Astrocyte (in vitro differentiated cells and primary cell): ENCODE data around the gene GPR158. TPM values are rescaled to one million over a fixed set of nuclear protein-coding genes. Genes with fewer than 3 reads are reported as not detected.

ENCODE experiments used
- DNase-seq: peaks from one replicate; pipeline ENCODE4 v3.0.0-alpha.2; 2010; ENCODE audit warnings: low read depth
- FAIRE-seq: peaks from 2 replicates; lab custom pipeline; 2011; peaks lifted over from hg19 to GRCh38; lab: Jason Lieb, UNC
- H2AFZ ChIP-seq: 2 replicates; pipeline ENCODE4 v1.6.0; 2012; ENCODE audit warnings: low read depth, low read length, inconsistent platforms
- H3K27ac ChIP-seq: 2 replicates; pipeline ENCODE4 v1.5.1; 2011; ENCODE audit warnings: low read depth, low read length, inconsistent platforms
- H3K27me3 ChIP-seq: 2 replicates; pipeline ENCODE4 v1.6.0; 2011; ENCODE audit warnings: low read length, inconsistent platforms; ENCODE audit not compliant: insufficient read depth
- H3K36me3 ChIP-seq: 2 replicates; pipeline ENCODE4 v1.5.1; 2011; ENCODE audit warnings: low read length, inconsistent platforms; ENCODE audit not compliant: insufficient read depth
- H3K4me1 ChIP-seq: 2 replicates; pipeline ENCODE4 v1.5.1; 2011; ENCODE audit warnings: low read length, inconsistent platforms; ENCODE audit not compliant: insufficient read depth
- H3K4me2 ChIP-seq: 2 replicates; pipeline ENCODE4 v1.6.0; 2012; ENCODE audit warnings: low read length, inconsistent platforms
- H3K4me3 ChIP-seq: 2 replicates; pipeline ENCODE4 v1.5.1; 2011; ENCODE audit warnings: low read depth, mild to moderate bottlenecking, low read length, inconsistent platforms; ENCODE audit not compliant: insufficient read depth
- H3K79me2 ChIP-seq: 2 replicates; pipeline ENCODE4 v1.6.0; 2012; ENCODE audit warnings: mild to moderate bottlenecking, low read length, inconsistent platforms; ENCODE audit not compliant: insufficient read depth
- H3K9ac ChIP-seq: 2 replicates; pipeline ENCODE4 v1.6.0; 2012; ENCODE audit warnings: mild to moderate bottlenecking, low read length, inconsistent platforms
- H3K9me3 ChIP-seq: 2 replicates; pipeline ENCODE4 v1.5.1; 2012; ENCODE audit warnings: low read depth, mild to moderate bottlenecking, low read length, inconsistent platforms; ENCODE audit not compliant: insufficient read depth
- H4K20me1 ChIP-seq: 2 replicates; pipeline ENCODE4 v1.6.0; 2012; ENCODE audit warnings: low read length, inconsistent platforms; ENCODE audit not compliant: insufficient read depth
- H3K27ac Mint-ChIP-seq: one replicate; pipeline ENCODE4 v1.8.0; 2021; ENCODE audit warnings: mild to moderate bottlenecking, mixed read lengths; ENCODE audit not compliant: unreplicated experiment
- H3K27me3 Mint-ChIP-seq: one replicate; pipeline ENCODE4 v1.8.0; 2021; ENCODE audit warnings: low read depth, mixed read lengths; ENCODE audit not compliant: unreplicated experiment
- H3K36me3 Mint-ChIP-seq: one replicate; pipeline ENCODE4 v1.8.0; 2021; ENCODE audit warnings: low read depth, mixed read lengths; ENCODE audit not compliant: unreplicated experiment
- H3K4me1 Mint-ChIP-seq: one replicate; pipeline ENCODE4 v1.8.0; 2021; ENCODE audit warnings: low read depth, mixed read lengths; ENCODE audit not compliant: unreplicated experiment
- H3K4me3 Mint-ChIP-seq: one replicate; pipeline ENCODE4 v1.8.0; 2021; ENCODE audit warnings: mild to moderate bottlenecking, moderate library complexity, mixed read lengths; ENCODE audit not compliant: unreplicated experiment
- H3K9me3 Mint-ChIP-seq: one replicate; pipeline ENCODE4 v1.8.0; 2021; ENCODE audit warnings: mild to moderate bottlenecking, mixed read lengths; ENCODE audit not compliant: unreplicated experiment
- EZH2 ChIP-seq: IDR thresholded peaks from 2 replicates; pipeline ENCODE4 v1.6.1; 2012; ENCODE audit warnings: mild to moderate bottlenecking, low read length, inconsistent platforms; ENCODE audit not compliant: insufficient read depth
- total RNA-seq: library from RNA; stranded (reverse); gene quantifications from 2 replicates; pipeline ENCODE4 v1.2.1, GENCODE V29; 2021
- TF ChIP-seq, protein P1 (sequence below): IDR thresholded peaks from 2 replicates; pipeline ENCODE4 v1.5.1; 2011; ENCODE audit warnings: low read depth, mild to moderate bottlenecking, inconsistent platforms, low read length, moderate library complexity; ENCODE audit not compliant: insufficient read depth

GPR158 gene
- total RNA-seq, 1 donor from 2014 or later = 0.27 TPM

DNA sequence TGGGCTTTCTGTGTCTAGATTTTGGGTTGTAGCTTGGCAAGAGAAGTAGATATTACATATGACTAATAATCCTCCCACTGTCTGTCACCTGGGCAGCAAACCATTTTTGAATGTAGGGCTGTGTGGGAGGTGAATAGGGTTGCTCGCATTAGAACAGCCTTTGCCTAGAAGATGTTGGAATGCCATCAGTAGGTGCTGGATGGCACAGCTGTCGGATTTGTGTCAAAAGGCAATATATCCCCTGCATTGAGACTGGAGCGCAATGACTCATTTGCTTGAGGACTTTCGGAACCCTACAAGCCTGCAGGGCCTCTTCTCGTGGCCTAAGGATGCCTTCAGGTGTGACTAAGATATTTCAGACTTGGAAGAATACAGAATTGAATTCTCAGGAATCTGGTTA lies 323.8 kb downstream of the GPR158 start:
- H3K27ac Mint-ChIP-seq = no peak overlapping the region
- peaks cover 24% of the 10 kb centered on the region for H3K4me1 Mint-ChIP-seq
- no peaks in the 10 kb centered on the region for H3K27me3 Mint-ChIP-seq
- no peaks in the 10 kb centered on the region for H3K36me3 Mint-ChIP-seq
- Histone ChIP-seq H3K4me1 (peaks cover 5% of the 10 kb centered on the region), H3K4me2 (no peak overlapping the region), H4K20me1 (no peaks in the 10 kb centered on the region), H3K27ac (no peak overlapping the region), H2AFZ (no peak overlapping the region), H3K79me2 (no peaks in the 10 kb centered on the region), H3K9ac (no peak overlapping the region), H3K9me3 (no peaks in the 10 kb centered on the region), H3K36me3 (no peaks in the 10 kb centered on the region), H3K27me3 (no peaks in the 10 kb centered on the region), H3K4me3 (no peak overlapping the region)
- no peaks in the 10 kb centered on the region for H3K9me3 Mint-ChIP-seq
- H3K4me3 Mint-ChIP-seq = no peak overlapping the region
- TF ChIP-seq EZH2 = no peak
- TF ChIP-seq, protein P1, sequence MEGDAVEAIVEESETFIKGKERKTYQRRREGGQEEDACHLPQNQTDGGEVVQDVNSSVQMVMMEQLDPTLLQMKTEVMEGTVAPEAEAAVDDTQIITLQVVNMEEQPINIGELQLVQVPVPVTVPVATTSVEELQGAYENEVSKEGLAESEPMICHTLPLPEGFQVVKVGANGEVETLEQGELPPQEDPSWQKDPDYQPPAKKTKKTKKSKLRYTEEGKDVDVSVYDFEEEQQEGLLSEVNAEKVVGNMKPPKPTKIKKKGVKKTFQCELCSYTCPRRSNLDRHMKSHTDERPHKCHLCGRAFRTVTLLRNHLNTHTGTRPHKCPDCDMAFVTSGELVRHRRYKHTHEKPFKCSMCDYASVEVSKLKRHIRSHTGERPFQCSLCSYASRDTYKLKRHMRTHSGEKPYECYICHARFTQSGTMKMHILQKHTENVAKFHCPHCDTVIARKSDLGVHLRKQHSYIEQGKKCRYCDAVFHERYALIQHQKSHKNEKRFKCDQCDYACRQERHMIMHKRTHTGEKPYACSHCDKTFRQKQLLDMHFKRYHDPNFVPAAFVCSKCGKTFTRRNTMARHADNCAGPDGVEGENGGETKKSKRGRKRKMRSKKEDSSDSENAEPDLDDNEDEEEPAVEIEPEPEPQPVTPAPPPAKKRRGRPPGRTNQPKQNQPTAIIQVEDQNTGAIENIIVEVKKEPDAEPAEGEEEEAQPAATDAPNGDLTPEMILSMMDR = no peak
- DNase-seq (no peak), FAIRE-seq (no peak)

GRCh38 chr10:25501912-25502311 lies 327.1 kb downstream of the GPR158 start:
- H3K9ac ChIP-seq = no peak overlapping the region
- no peak for DNase-seq
- no peak overlapping the region for H3K27ac Mint-ChIP-seq
- no peak overlapping the region for H3K27ac ChIP-seq
- no peaks in the 10 kb centered on the region for H3K27me3 ChIP-seq
- H3K4me3 ChIP-seq = no peak overlapping the region
- H3K9me3 ChIP-seq = no peaks in the 10 kb centered on the region
- no peaks in the 10 kb centered on the region for H4K20me1 ChIP-seq
- H3K36me3 Mint-ChIP-seq = no peaks in the 10 kb centered on the region
- TF ChIP-seq, protein P1 = no peak
- no peak for TF ChIP-seq EZH2
- no peak overlapping the region for H2AFZ ChIP-seq
- no peak for FAIRE-seq
- no peak overlapping the region for H3K4me3 Mint-ChIP-seq
- H3K9me3 Mint-ChIP-seq = no peaks in the 10 kb centered on the region
- peaks cover 18% of the 10 kb centered on the region for H3K4me1 Mint-ChIP-seq
- no peaks in the 10 kb centered on the region for H3K36me3 ChIP-seq
- no peaks in the 10 kb centered on the region for H3K79me2 ChIP-seq
- no peaks in the 10 kb centered on the region for H3K27me3 Mint-ChIP-seq
- no peaks in the 10 kb centered on the region for H3K4me1 ChIP-seq
- H3K4me2 ChIP-seq = no peak overlapping the region

DNA sequence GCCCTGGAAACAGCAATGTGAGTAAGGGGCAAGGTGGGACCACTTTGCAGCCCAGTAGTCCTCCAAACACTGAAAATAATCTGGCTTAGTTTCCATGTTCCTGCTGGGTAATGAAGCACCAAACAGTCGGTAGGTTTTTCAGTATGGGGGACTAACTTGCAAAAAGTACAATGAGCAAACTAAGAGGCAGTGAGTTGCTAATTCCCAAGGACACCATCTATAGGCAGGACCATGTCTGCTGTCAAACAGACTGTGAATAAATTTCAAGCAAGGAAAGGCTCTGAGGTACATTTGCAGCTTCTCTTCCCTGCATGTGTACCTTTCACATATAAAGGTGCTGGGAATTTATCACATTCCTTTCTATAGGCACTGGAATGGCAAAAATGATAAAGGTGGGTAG lies 327.7 kb downstream of the GPR158 start:
- no peaks in the 10 kb centered on the region for H3K27me3 Mint-ChIP-seq
- TF ChIP-seq, protein P1 = no peak
- TF ChIP-seq EZH2 = no peak
- no peak overlapping the region for H3K9ac ChIP-seq
- no peak overlapping the region for H3K4me3 ChIP-seq
- H3K9me3 Mint-ChIP-seq = no peaks in the 10 kb centered on the region
- no peak for DNase-seq
- no peak overlapping the region for H3K27ac ChIP-seq
- H3K27ac Mint-ChIP-seq = no peak overlapping the region
- H3K4me3 Mint-ChIP-seq = no peak overlapping the region
- H3K36me3 Mint-ChIP-seq = no peaks in the 10 kb centered on the region
- no peaks in the 10 kb centered on the region for H3K27me3 ChIP-seq
- H3K4me2 ChIP-seq = no peak overlapping the region
- no peaks in the 10 kb centered on the region for H3K79me2 ChIP-seq
- H4K20me1 ChIP-seq = no peaks in the 10 kb centered on the region
- no peaks in the 10 kb centered on the region for H3K9me3 ChIP-seq
- no peak overlapping the region for H2AFZ ChIP-seq
- FAIRE-seq = no peak
- no peaks in the 10 kb centered on the region for H3K36me3 ChIP-seq
- H3K4me1 ChIP-seq = no peaks in the 10 kb centered on the region
- H3K4me1 Mint-ChIP-seq = peaks cover 14% of the 10 kb centered on the region
